GM19397 (cell line): ENCODE results near the gene GMFB.

Experiments used
- ATAC-seq: cut with Tn5 transposase; IDR thresholded peaks from one replicate; pipeline ENCODE4 v1.9.1; 2021; ENCODE audit warnings: mild to moderate bottlenecking, moderate library complexity; ENCODE audit not compliant: unreplicated experiment

GMFB gene

GRCh38 chr14:54428527-54428926 lies 60.3 kb downstream of the GMFB start:
- ATAC-seq, result no peak

GRCh38 chr14:54427871-54428270 lies 60.9 kb downstream of the GMFB start:
- ATAC-seq, result no peak

GRCh38 chr14:54425537-54426274 lies 63.1 kb downstream of the GMFB start:
- ATAC-seq, result no peak

DNA sequence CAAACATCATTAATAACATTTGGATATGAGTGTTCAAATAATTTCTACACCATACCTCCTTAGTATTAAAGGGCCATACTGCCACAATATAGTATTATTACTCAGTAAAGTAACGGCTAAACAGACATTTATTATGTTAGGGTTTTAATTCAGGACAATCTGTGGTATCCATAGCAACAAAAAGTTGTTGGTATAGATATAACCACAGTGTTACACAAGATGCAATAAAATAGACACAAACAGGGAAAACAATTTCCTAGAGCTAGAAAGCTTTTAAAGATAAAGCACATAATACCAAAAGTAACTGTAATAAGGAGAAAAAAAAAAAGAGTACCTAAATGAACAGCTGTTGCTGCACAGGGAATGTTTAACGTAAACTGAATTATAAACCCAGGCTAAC lies 63.7 kb downstream of the GMFB start:
- ATAC-seq, result no peak
